Left forelimb (tissue), 1 donor: ENCODE measurements around the gene ZNF774.
"Not testable (repeated sequence)": the region's sequence is repeated elsewhere in the genome, so short reads cannot be mapped to it uniquely, and the experiment has no call there.

Source experiments
- DNase-seq: peaks from one replicate; pipeline ENCODE4 v3.0.0-alpha.2; 2018; ENCODE audit warnings: low spot score

ZNF774 gene

GRCh38 chr15:90388462-90389380 lies 36.6 kb downstream of the ZNF774 start:
- DNase-seq: peak; percentile 83

GRCh38 chr15:90389513-90389912 lies 37.4 kb downstream of the ZNF774 start:
- no peak for DNase-seq

GRCh38 chr15:90393040-90393439 lies 41.0 kb downstream of the ZNF774 start:
- no peak for DNase-seq

GRCh38 chr15:90394074-90394473 lies 42.0 kb downstream of the ZNF774 start:
- DNase-seq: no peak

- DNase-seq: no peak
Observed at GRCh38 chr15:90394748-90395442, 42.8 kb downstream of the ZNF774 start.

GRCh38 chr15:90396321-90396720 lies 44.2 kb downstream of the ZNF774 start:
- DNase-seq: no peak

- no peak for DNase-seq
Observed at GRCh38 chr15:90400005-90400758, 48.1 kb downstream of the ZNF774 start.

- no peak for DNase-seq
Observed at GRCh38 chr15:90400759-90401314, 48.8 kb downstream of the ZNF774 start.

GRCh38 chr15:90401495-90401894 lies 49.4 kb downstream of the ZNF774 start:
- DNase-seq: no peak

- DNase-seq: no peak
Observed at GRCh38 chr15:90402223-90402622, 50.1 kb downstream of the ZNF774 start.

GRCh38 chr15:90402767-90403166 lies 50.7 kb downstream of the ZNF774 start:
- DNase-seq: no peak

- DNase-seq: no peak
Observed at GRCh38 chr15:90405055-90405607, 53.0 kb downstream of the ZNF774 start.

- DNase-seq: no peak
Observed at GRCh38 chr15:90407336-90407735, 55.3 kb downstream of the ZNF774 start.

GRCh38 chr15:90407871-90408317 lies 55.8 kb downstream of the ZNF774 start:
- DNase-seq: no peak

- DNase-seq: no peak
Observed at GRCh38 chr15:90408657-90409056, 56.6 kb downstream of the ZNF774 start.

GRCh38 chr15:90409587-90409986 lies 57.5 kb downstream of the ZNF774 start:
- DNase-seq: not testable (repeated sequence)

- not testable (repeated sequence) for DNase-seq
Observed at GRCh38 chr15:90410316-90410715, 58.2 kb downstream of the ZNF774 start.

- DNase-seq: no peak
Observed at GRCh38 chr15:90411176-90411575, 59.1 kb downstream of the ZNF774 start.
